Stimulated activated CD4-positive, alpha-beta T cell treated with anti-CD3 and anti-CD28 coated beads, Interleukin-15, amount 100 ng/mL, for 24 hours (primary cell): Measurements from ENCODE around the gene N4BP2L2.

ENCODE experiments used
- DNase-seq: peaks from one replicate; pipeline ENCODE4 v3.0.0-alpha.2; 2020

The N4BP2L2 gene

GRCh38 chr13:32528358-32528757 is 10.2 kb downstream of the N4BP2L2 start:
- DNase-seq = no peak

GRCh38 chr13:32527151-32527550 is 11.4 kb downstream of the N4BP2L2 start:
- DNase-seq = no peak

GRCh38 chr13:32525766-32526165 is 12.8 kb downstream of the N4BP2L2 start:
- no peak for DNase-seq

GRCh38 chr13:32515246-32515645 is 23.3 kb downstream of the N4BP2L2 start:
- DNase-seq = no peak

- DNase-seq = no peak
Observed at GRCh38 chr13:32511482-32511881, 27.1 kb downstream of the N4BP2L2 start.

GRCh38 chr13:32504876-32505275 is 33.7 kb downstream of the N4BP2L2 start:
- DNase-seq = no peak

- DNase-seq = no peak
Observed at GRCh38 chr13:32504263-32504662, 34.3 kb downstream of the N4BP2L2 start.

GRCh38 chr13:32503727-32504126 is 34.9 kb downstream of the N4BP2L2 start:
- DNase-seq = no peak

- no peak for DNase-seq
Observed at GRCh38 chr13:32501064-32501463, 37.5 kb downstream of the N4BP2L2 start.

GRCh38 chr13:32499538-32500210 is 38.9 kb downstream of the N4BP2L2 start:
- DNase-seq = no peak

- DNase-seq = no peak
Observed at GRCh38 chr13:32497589-32497988, 41.0 kb downstream of the N4BP2L2 start.

- DNase-seq = no peak
Observed at GRCh38 chr13:32496599-32497160, 41.9 kb downstream of the N4BP2L2 start.

GRCh38 chr13:32495841-32496240 is 42.8 kb downstream of the N4BP2L2 start:
- DNase-seq = no peak

- no peak for DNase-seq
Observed at GRCh38 chr13:32495429-32495828, 43.2 kb downstream of the N4BP2L2 start.

- no peak for DNase-seq
Observed at GRCh38 chr13:32491028-32491427, 47.6 kb downstream of the N4BP2L2 start.

GRCh38 chr13:32476892-32477291 is 61.7 kb downstream of the N4BP2L2 start:
- DNase-seq = no peak

GRCh38 chr13:32476021-32476731 is 62.4 kb downstream of the N4BP2L2 start:
- no peak for DNase-seq

- DNase-seq = no peak
Observed at GRCh38 chr13:32474999-32475792, 63.4 kb downstream of the N4BP2L2 start.

GRCh38 chr13:32473650-32474049 is 64.9 kb downstream of the N4BP2L2 start:
- no peak for DNase-seq

- no peak for DNase-seq
Observed at GRCh38 chr13:32472194-32472621, 66.4 kb downstream of the N4BP2L2 start.

GRCh38 chr13:32471187-32471922 is 67.2 kb downstream of the N4BP2L2 start:
- no peak for DNase-seq

- no peak for DNase-seq
Observed at GRCh38 chr13:32468502-32469142, 70.0 kb downstream of the N4BP2L2 start.
